Muscle layer of duodenum (tissue), 2 donors: ENCODE data around the gene ILF3.

ENCODE experiments used
- H3K27ac ChIP-seq: one replicate; pipeline ENCODE4 v1.7.0; 2013; ENCODE audit warnings: mild to moderate bottlenecking, low read length
- H3K27me3 ChIP-seq: one replicate; pipeline ENCODE4 v1.7.0; 2013; ENCODE audit warnings: low read depth, mild to moderate bottlenecking, control low read depth, low read length
- H3K36me3 ChIP-seq, 2 donors: one replicate each; pipeline ENCODE4 v1.7.0; 2013; ENCODE audit warnings: low read length in 2 of 2, control low read depth in 1 of 2, mild to moderate bottlenecking in 1 of 2; ENCODE audit not compliant: insufficient read depth in 2 of 2, control insufficient read depth in 1 of 2
- H3K4me1 ChIP-seq, 2 donors: one replicate each; pipeline ENCODE4 v1.7.0; 2013; ENCODE audit warnings: low read length in 2 of 2, mild to moderate bottlenecking in 2 of 2, control low read depth in 1 of 2, moderate library complexity in 1 of 2; ENCODE audit not compliant: insufficient read depth in 2 of 2, control insufficient read depth in 1 of 2
- H3K4me3 ChIP-seq, 2 donors: one replicate each; pipeline ENCODE4 v1.7.0; 2013; ENCODE audit warnings: low read length in 2 of 2, low read depth in 1 of 2, mild to moderate bottlenecking in 1 of 2
- H3K9me3 ChIP-seq, 2 donors: one replicate each; pipeline ENCODE4 v1.7.0; 2013; ENCODE audit warnings: low read length in 2 of 2, control low read depth in 1 of 2, mild to moderate bottlenecking in 1 of 2; ENCODE audit not compliant: control insufficient read depth in 1 of 2
- donor health status: healthy.

Gene ILF3

GRCh38 chr19:10643172-10643967 is 10.8 kb upstream of the ILF3 start:
- H3K4me1 ChIP-seq = peaks cover 5 to 18% of the 10 kb centered on the region in 2 donors
- H3K27me3 ChIP-seq = no peaks in the 10 kb centered on the region
- no peak overlapping the region for H3K27ac ChIP-seq
- H3K9me3 ChIP-seq = no peaks in the 10 kb centered on the region
- peaks cover 3 to 24% of the 10 kb centered on the region in 2 donors for H3K36me3 ChIP-seq
- no peak overlapping the region for H3K4me3 ChIP-seq

GRCh38 chr19:10643968-10644259 is 10.2 kb upstream of the ILF3 start:
- Histone ChIP-seq H3K4me3 (no peak overlapping the region), H3K9me3 (no peaks in the 10 kb centered on the region), H3K36me3 (peaks cover 3 to 24% of the 10 kb centered on the region in 2 donors), H3K4me1 (peaks cover 5 to 18% of the 10 kb centered on the region in 2 donors), H3K27me3 (no peaks in the 10 kb centered on the region), H3K27ac (no peak overlapping the region)

DNA sequence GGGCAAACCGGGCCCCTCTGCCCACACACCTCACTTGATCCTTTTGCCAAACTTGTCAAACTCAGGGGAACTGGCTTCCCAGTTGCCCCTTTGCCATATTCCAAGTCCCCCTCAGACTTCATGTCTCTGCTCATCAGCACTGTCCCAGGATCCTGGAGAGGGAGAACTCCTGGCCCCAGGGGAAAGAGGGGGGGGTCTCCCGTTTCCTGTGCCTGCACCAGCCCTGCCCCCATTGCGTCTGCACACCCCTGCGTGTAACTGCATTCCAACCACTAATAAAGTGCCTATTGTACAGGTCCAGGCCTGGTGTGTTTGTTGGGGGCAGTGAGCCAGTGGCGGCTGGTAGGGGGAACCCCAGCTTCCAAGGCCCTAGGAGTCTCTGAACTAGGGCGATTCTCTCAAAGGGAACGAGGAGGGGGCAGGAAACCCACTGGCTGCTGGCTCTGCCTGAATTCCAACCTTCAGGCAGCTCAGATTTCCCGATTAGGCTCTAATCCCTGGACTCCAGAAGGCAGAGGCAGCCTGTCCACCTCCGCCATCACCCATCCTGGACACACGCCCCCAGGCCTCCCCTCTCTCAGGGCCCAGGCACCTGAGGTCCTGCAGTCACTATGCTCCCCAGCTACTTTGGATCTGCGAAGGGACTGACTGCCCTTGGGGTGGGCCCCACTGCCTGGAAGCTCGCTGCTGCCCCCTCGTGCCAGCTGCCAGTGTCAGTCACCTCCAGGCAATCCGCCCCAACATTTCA is 9.7 kb upstream of the ILF3 start:
- H3K27ac ChIP-seq = no peak overlapping the region
- no peaks in the 10 kb centered on the region for H3K9me3 ChIP-seq
- no peak overlapping the region for H3K4me3 ChIP-seq
- peaks cover 5 to 15% of the 10 kb centered on the region in 2 donors for H3K4me1 ChIP-seq
- H3K27me3 ChIP-seq = no peaks in the 10 kb centered on the region
- H3K36me3 ChIP-seq = peaks cover 3 to 24% of the 10 kb centered on the region in 2 donors

GRCh38 chr19:10646456-10647159 is 7.5 kb upstream of the ILF3 start:
- H3K27ac ChIP-seq = no peak overlapping the region
- no peak overlapping the region for H3K4me3 ChIP-seq

DNA sequence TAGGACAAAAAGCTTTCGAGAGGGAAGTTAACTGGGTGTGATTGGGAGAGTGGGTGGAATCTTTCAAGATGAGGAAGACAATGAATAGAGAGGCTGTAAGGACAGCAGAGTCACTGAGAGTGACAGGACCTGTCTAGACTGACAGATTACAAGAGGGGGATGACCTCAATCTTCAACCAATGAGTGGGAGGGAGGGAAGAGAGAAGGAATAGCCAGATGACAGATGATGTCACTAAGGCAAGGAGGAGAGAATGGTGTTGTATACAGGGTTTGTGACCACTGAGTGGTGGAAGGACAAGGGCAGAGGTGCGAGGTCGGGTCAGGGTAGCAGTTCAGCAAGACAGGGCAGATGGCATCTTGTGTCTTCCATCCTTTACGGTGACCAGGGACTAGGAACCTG is 5.8 kb upstream of the ILF3 start:
- H3K9me3 ChIP-seq = no peaks in the 10 kb centered on the region
- no peaks in the 10 kb centered on the region for H3K27me3 ChIP-seq
- H3K4me3 ChIP-seq = no peak overlapping the region
- H3K4me1 ChIP-seq = peaks cover 5 to 23% of the 10 kb centered on the region in 2 donors
- H3K27ac ChIP-seq = no peak overlapping the region
- H3K36me3 ChIP-seq = peaks cover 0 to 2% of the 10 kb centered on the region in 2 donors

More at GRCh38 chr19:10646456-10647159, 7.5 kb upstream of the ILF3 start:
- Histone ChIP-seq H3K27me3 (no peaks in the 10 kb centered on the region), H3K9me3 (no peaks in the 10 kb centered on the region), H3K4me1 (peaks cover 5 to 15% of the 10 kb centered on the region in 2 donors), H3K36me3 (peaks cover 0 to 18% of the 10 kb centered on the region in 2 donors)

DNA sequence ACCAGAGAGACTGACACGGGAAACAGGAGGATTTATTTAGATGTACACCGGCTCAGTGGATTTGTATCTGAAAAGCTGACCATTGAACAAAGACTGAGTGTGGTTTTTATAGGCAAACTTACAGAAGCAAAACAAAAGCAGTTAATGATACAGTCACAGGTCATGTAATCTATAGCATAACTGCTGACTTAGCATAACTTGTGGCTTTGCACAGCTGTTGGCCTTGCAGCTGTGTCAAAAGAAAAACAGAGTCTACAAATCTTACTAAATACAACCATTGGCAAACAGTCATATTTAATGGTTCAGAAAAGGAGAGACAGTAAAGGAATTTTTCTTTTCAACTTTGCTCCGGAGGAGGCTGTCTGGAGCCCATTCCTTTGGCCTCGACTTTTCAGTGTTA is 2.3 kb upstream of the ILF3 start:
- no peak overlapping the region for H3K27ac ChIP-seq
- H3K4me3 ChIP-seq = no peak overlapping the region
- H3K4me1 ChIP-seq = peaks cover 9 to 27% of the 10 kb centered on the region in 2 donors
- no peaks in the 10 kb centered on the region for H3K9me3 ChIP-seq
- no peaks in the 10 kb centered on the region for H3K27me3 ChIP-seq
- H3K36me3 ChIP-seq = peaks cover 0 to 4% of the 10 kb centered on the region in 2 donors

GRCh38 chr19:10653482-10653731 is 739 bp upstream of the ILF3 start:
- H3K27ac ChIP-seq = peak overlapping the region; percentile 99
- peak overlapping the region; percentile 83 to 84 for H3K4me3 ChIP-seq
- peaks cover 0 to 4% of the 10 kb centered on the region in 2 donors for H3K36me3 ChIP-seq
- peaks cover 9 to 29% of the 10 kb centered on the region in 2 donors for H3K4me1 ChIP-seq
- H3K9me3 ChIP-seq = no peaks in the 10 kb centered on the region
- no peaks in the 10 kb centered on the region for H3K27me3 ChIP-seq

GRCh38 chr19:10654610-10655456 is 687 bp downstream of the ILF3 start:
- H3K36me3 ChIP-seq = peaks cover 0 to 4% of the 10 kb centered on the region in 2 donors
- peaks cover 9 to 29% of the 10 kb centered on the region in 2 donors for H3K4me1 ChIP-seq
- no peaks in the 10 kb centered on the region for H3K9me3 ChIP-seq
- H3K27me3 ChIP-seq = no peaks in the 10 kb centered on the region
- peak overlapping the region; percentile 77 for H3K27ac ChIP-seq
- peak overlapping the region; percentile 73 to 83 for H3K4me3 ChIP-seq

DNA sequence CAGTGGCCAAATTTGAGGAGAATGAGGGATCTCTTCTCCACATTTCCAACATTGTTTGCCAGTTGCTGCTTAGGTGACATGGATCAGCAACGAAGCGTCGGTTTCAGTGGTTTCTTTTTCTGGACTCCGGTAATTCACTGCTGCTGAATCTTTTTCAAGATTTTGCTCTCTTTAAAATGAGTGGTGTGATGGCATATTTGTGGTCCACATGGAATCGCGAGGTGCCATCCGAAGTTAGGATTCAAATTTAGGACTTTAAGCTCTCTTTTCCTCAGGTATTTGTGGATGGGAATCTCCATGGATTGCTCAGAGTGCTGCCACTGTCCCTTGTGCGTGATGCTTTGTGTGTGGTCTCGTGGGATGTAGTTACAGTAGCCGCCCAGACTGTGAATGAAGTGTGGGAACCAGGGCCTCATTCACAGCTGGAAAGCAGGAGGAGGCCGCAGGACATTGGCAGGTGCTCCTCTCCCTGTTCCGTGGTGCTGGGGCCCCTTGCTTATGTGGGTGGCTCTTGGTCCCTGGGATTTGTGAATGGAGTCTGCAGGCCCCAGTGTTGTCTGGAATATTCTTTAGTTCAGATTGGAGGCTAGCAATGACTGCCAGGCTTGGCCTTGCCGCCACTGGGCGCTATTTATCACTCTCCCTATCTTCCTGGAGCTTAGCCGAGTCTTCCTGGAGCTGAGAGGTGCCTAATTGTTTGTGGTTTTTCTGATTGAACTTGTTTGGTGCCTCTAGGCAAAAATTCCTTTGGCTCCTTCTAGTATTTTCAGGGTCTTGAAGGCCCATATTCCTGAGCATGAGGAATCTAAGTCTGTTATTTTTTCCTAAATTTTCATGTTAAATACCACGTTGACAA is 1.5 kb downstream of the ILF3 start:
- Histone ChIP-seq H3K9me3 (no peaks in the 10 kb centered on the region), H3K27ac (peak overlapping the region; percentile 77), H3K4me3 (peak overlapping the region; percentile 73 to 83), H3K4me1 (peaks cover 9 to 36% of the 10 kb centered on the region in 2 donors), H3K27me3 (no peaks in the 10 kb centered on the region), H3K36me3 (peaks cover 0 to 4% of the 10 kb centered on the region in 2 donors)

- peaks cover 8 to 48% of the 10 kb centered on the region in 2 donors for H3K4me1 ChIP-seq
- no peaks in the 10 kb centered on the region for H3K27me3 ChIP-seq
- no peak overlapping the region for H3K27ac ChIP-seq
- H3K36me3 ChIP-seq = peaks cover 0 to 6% of the 10 kb centered on the region in 2 donors
- H3K4me3 ChIP-seq = no peak overlapping the region
- H3K9me3 ChIP-seq = no peaks in the 10 kb centered on the region
Observed at GRCh38 chr19:10660346-10660745, 6.2 kb downstream of the ILF3 start.
